ENCODE measurements around the gene MYLK.

DNA sequence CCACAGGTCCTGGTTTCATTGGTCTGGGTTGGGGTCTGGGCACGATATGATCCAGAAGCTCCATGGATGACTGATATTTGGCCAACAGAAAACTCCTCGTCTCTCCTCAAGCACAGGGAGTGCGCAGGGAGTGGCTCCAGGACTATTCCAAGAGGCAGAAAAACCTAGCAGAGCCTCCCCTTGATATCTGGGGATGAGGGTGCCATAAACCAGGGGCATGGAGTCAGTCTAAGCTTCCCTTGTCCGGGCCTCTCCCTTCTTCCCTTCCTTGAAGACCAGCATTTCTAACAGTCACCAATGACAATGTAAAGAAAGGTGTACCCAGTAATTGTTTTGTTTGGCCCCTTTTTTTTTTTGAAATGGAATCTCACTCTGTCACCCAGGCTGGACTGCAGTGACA is 199.9 kb downstream of the MYLK start:
- TF ChIP-seq, protein P1, sequence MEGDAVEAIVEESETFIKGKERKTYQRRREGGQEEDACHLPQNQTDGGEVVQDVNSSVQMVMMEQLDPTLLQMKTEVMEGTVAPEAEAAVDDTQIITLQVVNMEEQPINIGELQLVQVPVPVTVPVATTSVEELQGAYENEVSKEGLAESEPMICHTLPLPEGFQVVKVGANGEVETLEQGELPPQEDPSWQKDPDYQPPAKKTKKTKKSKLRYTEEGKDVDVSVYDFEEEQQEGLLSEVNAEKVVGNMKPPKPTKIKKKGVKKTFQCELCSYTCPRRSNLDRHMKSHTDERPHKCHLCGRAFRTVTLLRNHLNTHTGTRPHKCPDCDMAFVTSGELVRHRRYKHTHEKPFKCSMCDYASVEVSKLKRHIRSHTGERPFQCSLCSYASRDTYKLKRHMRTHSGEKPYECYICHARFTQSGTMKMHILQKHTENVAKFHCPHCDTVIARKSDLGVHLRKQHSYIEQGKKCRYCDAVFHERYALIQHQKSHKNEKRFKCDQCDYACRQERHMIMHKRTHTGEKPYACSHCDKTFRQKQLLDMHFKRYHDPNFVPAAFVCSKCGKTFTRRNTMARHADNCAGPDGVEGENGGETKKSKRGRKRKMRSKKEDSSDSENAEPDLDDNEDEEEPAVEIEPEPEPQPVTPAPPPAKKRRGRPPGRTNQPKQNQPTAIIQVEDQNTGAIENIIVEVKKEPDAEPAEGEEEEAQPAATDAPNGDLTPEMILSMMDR (IDR thresholded peaks at IDR 0.05) = no peak
- TF ChIP-seq POLR2A (IDR thresholded peaks at IDR 0.05) = no peak
